SH-SY5Y (cell line): ENCODE results near the gene SOAT2.

ENCODE experiments used
- GATA2 ChIP-seq: IDR thresholded peaks from 2 replicates; pipeline ENCODE4 v1.6.1; 2011; ENCODE audit warnings: mild to moderate bottlenecking, low read depth, low read length
- GATA3 ChIP-seq: IDR thresholded peaks from 2 replicates; pipeline ENCODE4 v1.6.1; 2011; ENCODE audit warnings: low read depth, mild to moderate bottlenecking, low read length, moderate library complexity

- no peak for TF ChIP-seq GATA2
- TF ChIP-seq GATA3: no peak
Observed at GRCh38 chr12:53161119-53161911, 58.0 kb downstream of the SOAT2 start.
